Mucosa of rectum (tissue), 2 donors: ENCODE data around the gene FGF18.
"Not testable (repeated sequence)": the region's sequence is repeated elsewhere in the genome, so short reads cannot be mapped to it uniquely, and the experiment has no call there.

Source experiments
- H3K27ac ChIP-seq, 2 donors: one replicate each; pipeline ENCODE4 v1.7.0; 2013; ENCODE audit warnings: inconsistent platforms in 2 of 2, low read depth in 2 of 2, low read length in 2 of 2
- H3K27me3 ChIP-seq, 2 donors: one replicate each; pipeline ENCODE4 v1.7.0; 2013; ENCODE audit warnings: low read length in 2 of 2; ENCODE audit not compliant: control insufficient read depth in 2 of 2, insufficient read depth in 2 of 2
- H3K36me3 ChIP-seq, 2 donors: one replicate each; pipeline ENCODE4 v1.7.0; 2013; ENCODE audit warnings: low read length in 2 of 2; ENCODE audit not compliant: control insufficient read depth in 2 of 2, insufficient read depth in 2 of 2
- H3K4me1 ChIP-seq, 2 donors: one replicate each; pipeline ENCODE4 v1.7.0; 2013; ENCODE audit warnings: low read length in 2 of 2, mild to moderate bottlenecking in 1 of 2; ENCODE audit not compliant: control insufficient read depth in 2 of 2, insufficient read depth in 2 of 2
- H3K4me3 ChIP-seq, 2 donors: one replicate each; pipeline ENCODE4 v1.7.0; 2013; ENCODE audit warnings: low read length in 2 of 2
- H3K9ac ChIP-seq, 2 donors: one replicate each; pipeline ENCODE4 v1.7.0; 2013; ENCODE audit warnings: low read length in 2 of 2, low read depth in 1 of 2, mild to moderate bottlenecking in 1 of 2
- H3K9me3 ChIP-seq, 2 donors: one replicate each; pipeline ENCODE4 v1.7.0; 2013; ENCODE audit warnings: low read length in 2 of 2; ENCODE audit not compliant: control insufficient read depth in 2 of 2
- donor health status: healthy.
- donor health status: Normal muscosa, but diverticular disease.

Gene FGF18

GRCh38 chr5:171493646-171494393 is 74.4 kb downstream of the FGF18 start:
- no peak overlapping the region for H3K27ac ChIP-seq
- no peak overlapping the region for H3K9ac ChIP-seq
- H3K4me3 ChIP-seq, result no peak overlapping the region
- H3K36me3 ChIP-seq, result no peaks in the 10 kb centered on the region
- peaks cover 0 to 4% of the 10 kb centered on the region in 2 donors for H3K4me1 ChIP-seq
- no peaks in the 10 kb centered on the region for H3K27me3 ChIP-seq
- H3K9me3 ChIP-seq, result no peaks in the 10 kb centered on the region

GRCh38 chr5:171494452-171495121 is 75.1 kb downstream of the FGF18 start:
- H3K9me3 ChIP-seq, result no peaks in the 10 kb centered on the region
- no peak overlapping the region for H3K4me3 ChIP-seq
- H3K27me3 ChIP-seq, result no peaks in the 10 kb centered on the region
- H3K36me3 ChIP-seq, result no peaks in the 10 kb centered on the region
- no peak overlapping the region for H3K9ac ChIP-seq
- H3K4me1 ChIP-seq, result peaks cover 0 to 4% of the 10 kb centered on the region in 2 donors
- no peak overlapping the region for H3K27ac ChIP-seq

GRCh38 chr5:171495122-171495700 is 75.8 kb downstream of the FGF18 start:
- Histone ChIP-seq H3K4me1 (peaks cover 0 to 4% of the 10 kb centered on the region in 2 donors), H3K9me3 (no peaks in the 10 kb centered on the region), H3K4me3 (no peak overlapping the region), H3K27me3 (no peaks in the 10 kb centered on the region), H3K9ac (no peak overlapping the region), H3K27ac (no peak overlapping the region), H3K36me3 (no peaks in the 10 kb centered on the region)

GRCh38 chr5:171496456-171496855 is 77.0 kb downstream of the FGF18 start:
- H3K9ac ChIP-seq, result no peak overlapping the region
- no peak overlapping the region for H3K27ac ChIP-seq

GRCh38 chr5:171497494-171497893 is 78.0 kb downstream of the FGF18 start:
- H3K9me3 ChIP-seq, H3K27ac ChIP-seq, H3K9ac ChIP-seq, H3K4me3 ChIP-seq, H3K4me1 ChIP-seq, H3K36me3 ChIP-seq, H3K27me3 ChIP-seq: not testable (repeated sequence)

More at GRCh38 chr5:171496456-171496855, 77.0 kb downstream of the FGF18 start:
- H3K4me1 ChIP-seq, result peaks cover 0 to 4% of the 10 kb centered on the region in 2 donors
- H3K9me3 ChIP-seq, result no peaks in the 10 kb centered on the region
- no peak overlapping the region for H3K4me3 ChIP-seq
- no peaks in the 10 kb centered on the region for H3K27me3 ChIP-seq
- no peaks in the 10 kb centered on the region for H3K36me3 ChIP-seq

- Histone ChIP-seq H3K9me3 (no peaks in the 10 kb centered on the region), H3K4me3 (no peak overlapping the region), H3K9ac (no peak overlapping the region), H3K36me3 (no peaks in the 10 kb centered on the region), H3K27ac (no peak overlapping the region), H3K27me3 (no peaks in the 10 kb centered on the region), H3K4me1 (peaks cover 0 to 4% of the 10 kb centered on the region in 2 donors)
Measured at GRCh38 chr5:171498166-171498565, 78.7 kb downstream of the FGF18 start.

GRCh38 chr5:171499611-171500010 is 80.2 kb downstream of the FGF18 start:
- Histone ChIP-seq H3K36me3 (no peaks in the 10 kb centered on the region), H3K9me3 (no peaks in the 10 kb centered on the region), H3K27ac (no peak overlapping the region), H3K4me3 (no peak overlapping the region), H3K27me3 (no peaks in the 10 kb centered on the region), H3K4me1 (no peaks in the 10 kb centered on the region), H3K9ac (no peak overlapping the region)

- no peak overlapping the region for H3K27ac ChIP-seq
- no peaks in the 10 kb centered on the region for H3K36me3 ChIP-seq
- H3K27me3 ChIP-seq, result no peaks in the 10 kb centered on the region
- no peak overlapping the region for H3K4me3 ChIP-seq
- no peaks in the 10 kb centered on the region for H3K9me3 ChIP-seq
- no peaks in the 10 kb centered on the region for H3K4me1 ChIP-seq
- no peak overlapping the region for H3K9ac ChIP-seq
Measured at GRCh38 chr5:171505473-171506043, 86.1 kb downstream of the FGF18 start.

- Histone ChIP-seq H3K27ac (no peak overlapping the region), H3K9me3 (no peaks in the 10 kb centered on the region), H3K4me3 (no peak overlapping the region), H3K4me1 (no peaks in the 10 kb centered on the region), H3K9ac (no peak overlapping the region), H3K27me3 (no peaks in the 10 kb centered on the region), H3K36me3 (no peaks in the 10 kb centered on the region)
Measured at GRCh38 chr5:171506951-171507350, 87.5 kb downstream of the FGF18 start.
